G401.6 (cell line): Measurements from ENCODE around the gene NF1.

ENCODE experiments used
- FAIRE-seq: peaks from 2 replicates; lab custom pipeline; 2012; peaks lifted over from hg19 to GRCh38; lab: Jason Lieb, UNC

The NF1 gene

GRCh38 chr17:31386542-31387075, 291.8 kb downstream of the NF1 start:
- FAIRE-seq = no peak

DNA sequence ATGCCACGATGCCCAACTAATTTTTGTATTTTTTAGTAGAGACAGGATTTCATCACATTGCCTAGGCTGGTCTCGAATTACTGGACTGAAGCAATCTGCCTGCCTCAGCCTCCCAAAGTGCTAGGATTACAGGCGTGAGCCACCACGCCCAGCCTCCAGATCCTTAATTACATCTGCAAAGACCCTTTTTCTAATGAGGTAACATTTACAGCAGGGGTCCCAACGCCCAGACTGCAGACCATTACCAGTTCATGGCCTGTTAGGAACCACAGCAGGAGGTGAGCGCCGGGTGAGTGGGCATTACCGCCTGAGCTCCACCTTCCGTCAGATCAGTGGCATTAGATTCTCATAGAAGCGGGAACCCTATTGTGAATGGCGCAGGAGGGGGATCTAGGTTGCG, 292.7 kb downstream of the NF1 start:
- no peak for FAIRE-seq

GRCh38 chr17:31388351-31388750, 293.6 kb downstream of the NF1 start:
- no peak for FAIRE-seq

DNA sequence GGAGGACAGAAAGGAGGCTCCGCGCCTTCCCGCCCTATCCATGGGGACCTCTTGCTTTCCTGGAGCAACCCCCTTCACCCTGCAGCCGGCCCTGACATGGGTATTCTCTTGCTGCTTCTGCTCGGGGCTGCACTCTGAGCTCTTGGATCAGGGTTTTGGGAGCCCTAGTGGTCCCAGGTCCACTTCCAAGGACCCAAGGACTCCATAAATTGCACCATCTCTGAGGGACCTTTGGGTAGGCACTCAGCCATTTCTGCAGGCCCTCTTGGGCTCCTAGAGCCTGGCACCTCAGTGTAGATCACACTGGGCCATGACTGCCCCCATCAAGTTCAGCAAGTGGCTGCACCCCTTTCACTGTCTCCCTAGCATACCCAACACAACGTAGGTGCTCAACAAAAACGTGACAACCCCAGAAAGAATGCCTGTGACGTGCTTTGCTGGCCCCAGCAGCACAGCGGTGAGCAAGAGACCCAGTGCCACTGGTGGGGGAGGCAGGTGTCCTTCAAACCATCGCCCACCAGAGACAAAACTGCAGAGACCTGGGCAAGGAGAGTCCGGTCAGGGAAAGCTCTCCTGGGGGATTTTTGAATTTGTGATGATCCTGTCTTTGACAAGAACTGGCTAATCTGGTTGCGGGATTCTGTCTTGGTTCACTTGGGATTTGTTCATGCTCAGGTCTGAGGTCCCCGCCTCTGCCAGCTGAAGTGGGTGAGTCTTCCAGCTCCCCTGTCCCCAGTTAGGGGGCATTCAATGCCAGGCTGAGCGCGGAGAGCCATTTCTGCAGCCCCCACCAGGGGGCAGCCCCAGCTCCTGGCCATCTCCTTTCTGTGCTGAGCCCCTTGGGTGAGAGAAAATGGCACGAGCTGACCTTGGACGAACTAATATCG, 294.2 kb downstream of the NF1 start:
- FAIRE-seq = no peak

DNA sequence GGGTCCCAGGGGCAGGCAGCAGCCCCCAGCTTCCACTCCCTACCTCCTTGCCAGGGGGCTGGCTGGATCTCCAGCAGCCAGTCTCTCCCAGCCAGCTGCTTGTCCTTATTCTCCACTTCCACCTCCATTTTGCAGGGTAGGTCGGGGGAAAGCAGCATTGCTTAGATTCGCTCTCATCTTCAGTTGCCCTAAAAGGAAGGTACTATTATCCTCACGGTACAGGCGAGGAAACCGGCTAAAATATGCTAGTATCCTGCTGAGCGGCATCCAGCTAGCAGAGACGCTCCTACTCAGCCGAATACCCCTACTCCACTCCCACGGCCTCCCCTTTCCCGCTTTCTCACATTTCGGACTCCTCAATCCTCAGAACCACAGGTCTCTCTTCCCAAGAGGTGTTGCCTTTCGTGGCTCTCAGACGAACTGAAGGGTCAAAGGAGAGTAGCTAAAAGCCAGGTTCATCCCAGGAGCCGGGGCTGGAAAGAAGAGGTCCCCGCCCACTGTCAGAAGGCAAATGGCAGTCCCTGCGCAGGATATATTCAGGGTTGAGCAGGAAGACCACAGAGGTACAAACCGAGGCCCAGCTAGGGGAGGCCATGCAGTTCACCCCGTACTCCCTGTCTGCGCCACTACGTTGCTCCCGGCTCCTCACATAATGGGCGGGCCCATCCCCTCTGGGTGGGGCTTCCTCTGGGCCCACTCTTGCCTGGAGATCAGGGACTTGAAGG, 295.0 kb downstream of the NF1 start:
- FAIRE-seq = no peak

GRCh38 chr17:31390426-31390747, 295.6 kb downstream of the NF1 start:
- FAIRE-seq = no peak

DNA sequence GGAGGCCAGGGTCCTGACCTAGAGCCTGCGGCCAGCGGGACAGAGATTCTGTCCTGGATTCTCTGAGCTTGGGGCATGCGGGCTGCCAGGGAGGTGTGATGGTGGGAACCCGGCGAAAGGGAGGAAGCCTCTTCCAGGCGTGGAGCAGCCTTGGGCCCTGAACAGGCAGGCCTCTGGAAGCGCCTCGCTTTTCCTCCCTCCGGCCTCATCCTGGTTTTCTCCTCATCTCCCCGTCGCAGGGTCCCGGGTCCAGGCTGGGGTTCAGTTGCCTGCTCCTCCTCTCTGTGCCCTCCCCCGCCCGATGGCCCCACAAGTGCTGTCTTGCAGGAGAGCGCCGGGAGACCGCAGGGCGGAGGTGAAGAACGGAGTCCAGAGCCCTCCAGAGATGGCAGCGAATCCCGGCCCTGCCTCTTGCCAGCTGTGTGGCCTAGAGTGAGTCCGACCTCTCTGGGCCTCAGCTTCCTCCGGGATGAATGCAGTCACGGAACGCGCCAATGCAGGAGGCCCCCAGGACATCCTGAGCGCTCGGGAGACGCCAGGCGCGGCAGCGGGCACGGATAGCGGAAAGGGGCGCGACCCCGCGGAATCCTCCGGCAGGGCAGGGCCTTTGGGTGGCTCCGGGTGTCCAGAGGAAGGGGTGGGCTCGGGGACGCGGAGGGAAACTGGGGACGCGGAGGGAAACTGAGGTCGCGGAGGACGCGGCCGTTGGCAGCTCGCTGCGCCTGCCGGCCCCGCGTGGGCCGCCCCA, 296.1 kb downstream of the NF1 start:
- no peak for FAIRE-seq

- no peak for FAIRE-seq
Measured at GRCh38 chr17:31391496-31391949, 296.7 kb downstream of the NF1 start, which contains the start of gene RAB11FIP4. Gene RAB11FIP4 (plus strand): TSS chr17:31391675. CDS start chr17:31391853, 178 bp downstream.

DNA sequence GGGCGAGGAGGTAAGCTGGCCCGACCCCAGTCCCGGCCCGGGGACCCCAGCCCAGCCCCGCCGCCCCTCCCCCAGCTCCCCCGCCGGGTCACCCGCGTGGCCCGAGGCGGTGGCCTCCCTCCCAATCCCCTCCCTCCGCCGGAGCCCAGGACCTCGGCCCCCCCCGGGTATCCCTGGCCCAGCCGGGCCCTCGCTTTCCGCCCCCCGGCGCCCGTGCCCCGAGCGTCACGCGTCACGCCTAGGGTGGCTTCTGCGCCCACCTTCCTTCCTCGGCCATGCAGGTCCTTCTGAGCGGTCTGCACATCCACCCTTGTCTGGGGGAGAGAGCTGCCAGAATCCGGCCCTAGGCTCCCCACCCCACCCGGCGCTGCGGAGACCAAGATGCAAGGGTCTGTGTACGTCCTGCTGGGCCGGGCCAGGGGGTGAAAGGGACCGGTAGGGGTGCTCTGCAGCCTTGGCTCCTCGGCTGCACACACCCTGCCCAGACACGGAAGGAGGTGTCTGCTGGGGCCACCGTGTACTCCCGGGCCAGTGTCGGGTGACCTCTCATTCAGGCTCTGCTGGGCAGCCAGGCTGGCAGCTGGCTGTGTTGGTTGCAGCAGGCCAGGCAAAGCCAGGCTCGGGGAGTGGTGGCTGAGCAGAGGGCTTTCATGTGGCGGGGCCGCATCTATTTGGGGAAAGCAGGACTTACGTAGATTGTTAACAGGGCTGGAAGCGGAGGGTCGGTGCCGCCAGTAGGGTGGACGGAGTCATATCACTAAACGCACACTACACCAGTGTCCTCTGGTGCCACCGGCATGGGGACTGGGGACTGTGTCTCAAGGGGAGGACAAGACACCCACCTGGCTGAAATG, 297.5 kb downstream of the NF1 start:
- FAIRE-seq = no peak

DNA sequence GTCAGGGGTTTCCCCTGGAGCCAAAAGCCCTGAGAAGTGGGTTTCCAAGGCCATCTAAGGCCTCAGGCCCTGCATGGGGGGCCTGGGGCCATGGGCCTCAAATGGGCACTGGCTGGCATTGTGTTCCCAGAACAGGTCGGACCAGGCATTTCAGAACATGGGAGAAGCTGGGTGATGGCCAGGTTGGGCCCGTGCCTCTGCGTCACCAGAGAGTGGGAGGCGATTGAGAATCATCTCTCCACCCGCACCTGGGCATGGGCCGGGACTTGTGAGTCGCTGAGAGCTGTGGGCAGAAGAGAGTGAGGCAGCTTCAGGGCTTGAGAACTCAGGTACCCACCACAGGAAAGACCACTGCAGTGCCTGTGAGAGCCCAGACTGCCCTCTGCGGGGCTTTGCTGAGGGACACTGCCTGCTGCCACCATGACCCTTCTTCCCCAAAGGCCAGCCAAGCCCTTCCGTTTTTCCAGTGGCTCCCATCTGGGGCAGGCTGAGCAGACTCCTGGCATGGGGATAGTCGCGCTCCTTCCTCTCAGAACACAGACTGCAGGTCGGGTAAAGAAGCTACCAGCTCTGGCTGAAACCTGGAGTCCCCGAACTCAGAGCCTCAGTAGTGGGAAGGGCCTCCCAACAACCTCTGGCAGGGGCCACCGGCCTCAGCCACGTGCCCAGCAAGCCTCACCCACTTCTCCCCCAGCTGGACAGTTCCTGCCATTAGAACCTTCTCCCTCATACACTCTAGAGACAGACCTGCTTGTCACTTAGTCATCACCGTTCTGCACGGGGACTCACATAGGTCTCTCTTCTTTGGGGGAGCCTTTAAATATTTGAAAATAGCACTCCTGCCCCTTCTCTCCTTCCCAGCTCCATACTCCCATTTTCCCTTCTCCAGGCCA, 298.3 kb downstream of the NF1 start:
- no peak for FAIRE-seq

DNA sequence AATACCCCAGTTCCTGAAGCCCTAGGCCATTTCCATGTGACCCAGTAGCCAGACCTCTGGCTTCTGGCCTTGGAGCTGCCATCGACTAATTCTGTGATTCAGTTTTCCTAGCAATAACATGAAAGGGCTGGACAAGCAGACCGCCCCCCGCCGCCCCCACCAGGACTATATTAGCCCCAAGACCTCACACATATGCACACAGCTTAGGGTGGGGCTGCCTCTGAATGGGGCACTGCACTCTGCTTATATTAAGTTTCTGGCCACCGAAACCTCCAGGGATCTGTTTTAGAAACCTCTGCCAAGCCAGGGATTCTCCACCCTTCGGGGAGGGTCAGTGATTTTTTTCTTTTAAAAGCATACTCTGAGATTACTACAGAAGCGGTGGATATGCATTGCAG, 299.0 kb downstream of the NF1 start:
- no peak for FAIRE-seq

DNA sequence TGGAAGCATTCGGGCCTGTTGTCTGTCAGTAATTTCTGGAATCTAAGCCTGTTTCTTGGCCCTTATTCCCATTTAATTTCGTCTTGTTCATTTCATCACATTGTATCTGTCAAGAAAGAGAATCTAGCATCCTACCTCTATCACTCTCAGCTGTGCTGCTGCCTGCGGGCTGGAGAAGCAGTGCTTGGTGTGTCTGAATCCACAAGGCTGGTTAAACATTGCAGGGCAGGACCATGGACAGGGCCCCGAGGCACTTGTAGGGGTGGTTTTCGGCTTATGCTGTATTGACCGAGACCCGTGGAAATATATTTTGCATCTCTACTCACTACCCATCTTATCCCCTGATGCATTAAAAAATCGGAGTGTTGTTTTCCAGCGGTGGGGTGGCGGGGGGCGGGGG, 299.8 kb downstream of the NF1 start:
- no peak for FAIRE-seq

- FAIRE-seq = no peak
Measured at GRCh38 chr17:31397256-31397939, 302.6 kb downstream of the NF1 start.

- no peak for FAIRE-seq
Measured at GRCh38 chr17:31398381-31399311, 303.9 kb downstream of the NF1 start.

GRCh38 chr17:31400481-31400950, 305.7 kb downstream of the NF1 start:
- no peak for FAIRE-seq

- FAIRE-seq = no peak
Measured at GRCh38 chr17:31401456-31402254, 306.9 kb downstream of the NF1 start.

DNA sequence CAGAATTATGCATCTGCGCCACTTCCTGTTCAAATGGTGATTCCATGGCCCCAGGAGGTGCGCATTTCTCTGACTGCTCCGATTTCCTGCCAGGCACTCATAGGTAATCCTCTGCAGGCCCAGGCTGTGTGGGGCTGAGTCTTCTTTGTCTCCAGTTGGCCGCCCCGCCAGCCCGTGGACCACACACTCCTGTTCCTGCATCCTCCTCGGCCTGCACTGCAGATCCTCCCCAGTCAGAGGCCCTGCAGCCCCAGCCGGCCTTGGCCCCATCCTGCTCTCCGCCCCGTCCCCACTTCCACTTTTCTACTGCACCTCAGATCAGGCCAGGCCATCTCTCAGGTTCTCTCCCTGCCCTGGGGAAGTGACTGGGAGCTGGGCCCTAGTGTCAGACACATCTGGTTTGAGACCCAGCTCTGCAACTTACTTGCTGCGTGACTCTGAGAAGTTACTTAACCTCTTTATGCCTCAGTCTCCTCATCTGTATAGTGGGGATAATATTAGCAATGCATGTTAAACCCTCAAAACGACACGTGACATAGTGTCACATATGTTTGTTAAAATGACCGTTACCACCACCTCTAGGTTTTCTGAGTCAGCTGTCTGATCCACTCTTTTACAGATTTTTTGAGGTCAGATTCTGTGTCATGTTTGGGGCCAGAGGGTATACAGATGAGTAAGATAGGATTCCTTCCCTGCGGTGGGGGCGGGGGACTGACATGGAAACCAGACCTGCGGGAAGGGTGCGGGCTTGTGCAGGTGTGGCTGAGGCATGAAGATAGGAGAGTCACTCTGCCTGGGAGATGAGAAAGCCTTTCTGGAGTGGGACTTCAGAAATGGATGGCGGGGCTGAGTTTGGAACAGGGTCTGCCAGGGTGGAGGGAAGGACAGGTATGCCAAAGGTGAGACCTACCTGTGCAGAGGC, 309.5 kb downstream of the NF1 start:
- FAIRE-seq = no peak
